ENCODE data around the gene ALOX15. TPM values are rescaled to one million over a fixed set of nuclear protein-coding genes. Genes with fewer than 3 reads are reported as not detected.

ALOX15 gene
- total and polyA plus RNA-seq, 7 donors: 0.10 to 0.36 TPM; not detected in 5

DNA sequence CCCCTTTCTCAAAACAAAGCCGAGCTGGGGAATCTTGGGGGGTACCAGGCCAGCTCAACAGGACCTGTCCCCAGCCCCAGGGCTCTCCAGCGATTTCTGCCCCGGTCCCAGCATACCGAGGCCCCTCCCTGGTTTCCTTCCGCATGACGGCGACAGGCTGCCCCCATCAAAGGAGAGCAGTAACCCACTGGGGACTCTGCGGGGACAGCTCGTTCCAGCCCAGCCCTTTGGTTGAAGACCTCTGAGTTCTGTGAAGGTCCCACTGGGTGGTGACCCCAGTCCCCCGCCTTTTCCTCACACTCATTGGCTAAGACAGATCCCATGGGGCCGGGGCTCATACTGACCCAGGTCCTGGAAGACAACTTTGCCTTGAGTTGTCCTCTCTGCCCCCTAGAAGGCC is 53.1 kb downstream of the ALOX15 start:
- peaks cover 0 to 23% of the 10 kb centered on the region in 2 donors for H3K36me3 ChIP-seq (ENCODE audit: insufficient read depth in 1 of 2, low read depth in 1 of 2)
- intact Hi-C loops (cut with DNase I): no loop called here
- TF ChIP-seq, protein P1, sequence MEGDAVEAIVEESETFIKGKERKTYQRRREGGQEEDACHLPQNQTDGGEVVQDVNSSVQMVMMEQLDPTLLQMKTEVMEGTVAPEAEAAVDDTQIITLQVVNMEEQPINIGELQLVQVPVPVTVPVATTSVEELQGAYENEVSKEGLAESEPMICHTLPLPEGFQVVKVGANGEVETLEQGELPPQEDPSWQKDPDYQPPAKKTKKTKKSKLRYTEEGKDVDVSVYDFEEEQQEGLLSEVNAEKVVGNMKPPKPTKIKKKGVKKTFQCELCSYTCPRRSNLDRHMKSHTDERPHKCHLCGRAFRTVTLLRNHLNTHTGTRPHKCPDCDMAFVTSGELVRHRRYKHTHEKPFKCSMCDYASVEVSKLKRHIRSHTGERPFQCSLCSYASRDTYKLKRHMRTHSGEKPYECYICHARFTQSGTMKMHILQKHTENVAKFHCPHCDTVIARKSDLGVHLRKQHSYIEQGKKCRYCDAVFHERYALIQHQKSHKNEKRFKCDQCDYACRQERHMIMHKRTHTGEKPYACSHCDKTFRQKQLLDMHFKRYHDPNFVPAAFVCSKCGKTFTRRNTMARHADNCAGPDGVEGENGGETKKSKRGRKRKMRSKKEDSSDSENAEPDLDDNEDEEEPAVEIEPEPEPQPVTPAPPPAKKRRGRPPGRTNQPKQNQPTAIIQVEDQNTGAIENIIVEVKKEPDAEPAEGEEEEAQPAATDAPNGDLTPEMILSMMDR (IDR thresholded peaks at IDR 0.05): no peak
- no peaks in the 10 kb centered on the region for H3K9me3 ChIP-seq
- peak overlapping the region; percentile 81 for H3K4me3 ChIP-seq
- ATAC-seq: no peak
- peak overlapping the region; percentile 99 for H3K27ac ChIP-seq
- no peaks in the 10 kb centered on the region for H3K27me3 ChIP-seq (ENCODE audit: insufficient read depth in 3 of 3, low read length in 2 of 3)
- H3K4me1 ChIP-seq: peaks cover 45% of the 10 kb centered on the region
- 49 to 70% (median 63%) methylated on average over 11 of the region's 11 CpGs for WGBS, 3 donors
- DNase-seq: peak in 1 of 2 donors; percentile 78

DNA sequence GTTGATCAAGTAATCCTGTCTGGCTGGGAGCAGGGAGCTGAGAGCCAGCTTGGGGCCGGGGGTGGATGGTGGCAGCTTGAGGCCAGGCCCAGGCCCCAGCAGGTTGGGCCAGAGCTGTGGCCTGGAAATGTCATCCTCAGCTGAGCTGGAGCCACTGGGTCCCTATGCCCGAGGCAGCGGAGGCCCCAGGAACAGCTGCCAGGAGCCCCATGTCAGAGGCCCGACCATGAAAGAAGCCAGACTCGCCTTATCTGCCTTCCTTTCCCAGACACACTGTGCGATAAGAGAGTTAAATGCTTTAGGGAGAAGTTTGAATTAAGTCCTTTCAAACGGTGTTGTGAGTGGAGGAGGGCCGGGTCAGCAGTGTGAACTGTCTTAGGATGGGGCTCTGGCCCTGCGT is 53.7 kb downstream of the ALOX15 start:
- Histone ChIP-seq H3K4me3 (peak overlapping the region; percentile 81), H3K4me1 (peaks cover 45% of the 10 kb centered on the region), H3K9me3 (no peaks in the 10 kb centered on the region), H3K36me3 (ENCODE audit: insufficient read depth in 1 of 2, low read depth in 1 of 2) (peaks cover 0 to 17% of the 10 kb centered on the region in 2 donors), H3K27ac (peak overlapping the region; percentile 99), H3K27me3 (ENCODE audit: insufficient read depth in 3 of 3, low read length in 2 of 3) (no peaks in the 10 kb centered on the region)
- DNase-seq (peak in 1 of 2 donors; percentile 69), ATAC-seq (peak in 1 of 4 donors; percentile 10)
- intact Hi-C loops (cut with DNase I): loop anchor here in 1 of 2 donors (2.0 kb wide), 1 partner anchor 13 kb away; no protein-coding TSS in a partner anchor
- WGBS, 3 donors: 32 to 64% (median 38%) methylated on average over 9 of the region's 9 CpGs
- TF ChIP-seq, protein P1 (IDR thresholded peaks at IDR 0.05): no peak

DNA sequence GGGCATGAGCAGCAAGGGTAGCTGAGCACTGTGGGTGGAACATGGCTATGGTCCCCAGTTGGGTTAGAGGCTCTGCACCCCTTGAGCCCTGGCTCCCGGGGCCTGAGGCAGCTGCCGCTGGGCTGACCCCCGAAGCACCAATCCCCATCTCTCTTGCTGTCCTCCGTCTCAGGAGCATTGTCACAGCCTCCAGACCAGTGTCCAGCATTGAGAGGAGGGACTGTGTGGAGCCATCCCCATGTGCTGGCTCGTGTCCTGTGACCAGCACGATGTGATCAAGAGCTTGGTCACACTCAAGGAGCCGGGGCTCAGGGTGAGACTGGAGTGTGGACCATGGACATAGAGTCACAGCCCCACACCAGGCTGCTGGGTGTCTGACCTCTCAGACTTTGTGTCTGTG is 54.3 kb downstream of the ALOX15 start:
- H3K4me1 ChIP-seq: peaks cover 43% of the 10 kb centered on the region
- 38 to 69% (median 56%) methylated on average over 7 of the region's 7 CpGs for WGBS, 3 donors
- peak overlapping the region; percentile 81 for H3K4me3 ChIP-seq
- no peaks in the 10 kb centered on the region for H3K9me3 ChIP-seq
- H3K27ac ChIP-seq: peak overlapping the region; percentile 99
- TF ChIP-seq, protein P1 (IDR thresholded peaks at IDR 0.05): no peak
- DNase-seq (peak in 1 of 2 donors; percentile 68), ATAC-seq (peak in 2 of 4 donors; percentile 4 to 5)
- intact Hi-C loops (cut with DNase I): loop anchor here in 1 of 2 donors (2.0 kb wide), 1 partner anchor 14 kb away; no protein-coding TSS in a partner anchor
- peaks cover 0 to 11% of the 10 kb centered on the region in 2 donors for H3K36me3 ChIP-seq (ENCODE audit: insufficient read depth in 1 of 2, low read depth in 1 of 2)
- H3K27me3 ChIP-seq (ENCODE audit: insufficient read depth in 3 of 3, low read length in 2 of 3): no peaks in the 10 kb centered on the region

DNA sequence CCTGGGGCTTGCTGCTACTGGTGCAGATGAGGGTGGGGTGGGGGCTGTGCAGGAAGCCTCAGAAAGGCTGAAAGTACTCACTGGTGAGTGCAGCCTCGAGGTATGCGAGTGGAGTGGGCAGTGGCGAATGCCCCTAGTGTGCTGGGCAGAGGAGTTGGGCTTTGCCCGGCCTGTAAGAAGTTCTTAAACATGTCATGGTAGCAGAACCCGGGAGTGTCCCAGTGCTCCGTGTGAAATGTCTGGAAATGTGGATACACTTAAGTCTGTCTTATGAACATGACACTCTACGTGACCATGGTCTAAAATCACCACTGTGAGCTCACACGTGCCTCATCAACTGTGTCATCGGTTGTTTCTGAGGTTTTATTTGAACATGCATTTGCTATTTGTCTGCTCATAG is 55.4 kb downstream of the ALOX15 start:
- DNase-seq: peak in 1 of 2 donors; percentile 70

More for the DNA sequence above, 55.4 kb downstream of the ALOX15 start:
- TF ChIP-seq, protein P1 (IDR thresholded peaks at IDR 0.05): no peak
- Histone ChIP-seq H3K4me3 (peak overlapping the region; percentile 81), H3K27me3 (ENCODE audit: insufficient read depth in 3 of 3, low read length in 2 of 3) (no peaks in the 10 kb centered on the region), H3K4me1 (peaks cover 31% of the 10 kb centered on the region), H3K27ac (peak overlapping the region; percentile 99), H3K9me3 (no peaks in the 10 kb centered on the region), H3K36me3 (ENCODE audit: insufficient read depth in 1 of 2, low read depth in 1 of 2) (peaks cover 0 to 10% of the 10 kb centered on the region in 2 donors)
- ATAC-seq: peak; percentile 18 to 69 (median 60)
- intact Hi-C loops (cut with DNase I): loop anchor here in 1 of 2 donors (2.0 kb wide), 1 partner anchor 15 kb away; no protein-coding TSS in a partner anchor
- WGBS, 3 donors: 28 to 46% (median 33%) methylated on average over 9 of the region's 9 CpGs

Measured in psoas muscle (tissue), 8 donors.